ENCODE results near the gene OR2AG2.
"Not testable (repeated sequence)": the region's sequence is repeated elsewhere in the genome, so short reads cannot be mapped to it uniquely, and the experiment has no call there.

OR2AG2 gene, protein sequence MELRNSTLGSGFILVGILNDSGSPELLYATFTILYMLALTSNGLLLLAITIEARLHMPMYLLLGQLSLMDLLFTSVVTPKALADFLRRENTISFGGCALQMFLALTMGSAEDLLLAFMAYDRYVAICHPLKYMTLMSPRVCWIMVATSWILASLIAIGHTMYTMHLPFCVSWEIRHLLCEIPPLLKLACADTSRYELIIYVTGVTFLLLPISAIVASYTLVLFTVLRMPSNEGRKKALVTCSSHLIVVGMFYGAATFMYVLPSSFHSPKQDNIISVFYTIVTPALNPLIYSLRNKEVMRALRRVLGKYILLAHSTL

DNA sequence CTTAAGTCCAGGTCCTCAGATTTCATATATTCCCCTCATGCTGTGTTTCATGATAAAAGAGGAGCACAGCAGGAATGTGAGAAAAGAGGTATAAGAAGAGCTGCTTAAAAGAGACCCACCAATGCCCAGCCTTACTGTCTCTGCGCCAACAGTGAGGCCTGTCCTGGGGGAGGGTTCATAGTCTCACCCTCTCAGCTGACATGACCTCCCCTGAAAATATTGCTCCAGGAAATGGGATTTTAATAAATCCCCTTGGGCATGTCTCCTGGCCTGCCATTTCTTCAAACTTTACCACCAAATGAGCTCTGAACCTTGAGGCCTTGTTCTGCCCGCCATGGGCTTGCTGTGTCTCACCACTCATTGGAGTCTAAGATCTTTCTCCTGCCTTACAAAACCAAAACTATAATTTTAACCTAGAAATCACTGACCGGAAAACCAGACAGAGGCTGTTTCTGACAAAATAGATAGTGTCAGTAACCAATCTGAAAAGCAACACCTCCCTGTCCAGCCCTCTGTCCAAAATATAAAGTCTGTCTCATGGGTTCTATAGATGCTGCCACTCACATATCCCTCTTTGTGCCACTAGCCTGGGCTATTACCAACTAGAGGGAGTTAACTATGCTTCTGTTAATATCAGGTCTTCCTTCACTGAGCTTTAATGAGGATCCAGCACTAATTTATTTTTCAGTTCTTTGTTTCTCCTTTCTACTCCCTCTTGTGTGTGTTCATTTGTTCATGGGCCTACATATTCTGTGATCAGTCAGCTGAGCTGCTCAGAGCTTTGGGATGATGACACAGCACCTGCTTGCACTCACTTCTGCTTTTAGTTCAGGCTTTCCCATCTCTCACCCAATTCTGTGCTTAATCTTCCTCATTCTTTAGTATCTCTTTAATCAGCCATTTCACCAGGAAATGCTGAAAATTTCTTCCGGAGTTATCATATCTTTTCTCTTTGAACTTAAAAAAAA lies at the start of gene OR2AG2:
OR2AG2 (minus strand) TSS at position 51 of the 968 bp plus-strand sequence. CDS start 3,019 bp downstream, outside the sequence.
- TF ChIP-seq, protein P1, sequence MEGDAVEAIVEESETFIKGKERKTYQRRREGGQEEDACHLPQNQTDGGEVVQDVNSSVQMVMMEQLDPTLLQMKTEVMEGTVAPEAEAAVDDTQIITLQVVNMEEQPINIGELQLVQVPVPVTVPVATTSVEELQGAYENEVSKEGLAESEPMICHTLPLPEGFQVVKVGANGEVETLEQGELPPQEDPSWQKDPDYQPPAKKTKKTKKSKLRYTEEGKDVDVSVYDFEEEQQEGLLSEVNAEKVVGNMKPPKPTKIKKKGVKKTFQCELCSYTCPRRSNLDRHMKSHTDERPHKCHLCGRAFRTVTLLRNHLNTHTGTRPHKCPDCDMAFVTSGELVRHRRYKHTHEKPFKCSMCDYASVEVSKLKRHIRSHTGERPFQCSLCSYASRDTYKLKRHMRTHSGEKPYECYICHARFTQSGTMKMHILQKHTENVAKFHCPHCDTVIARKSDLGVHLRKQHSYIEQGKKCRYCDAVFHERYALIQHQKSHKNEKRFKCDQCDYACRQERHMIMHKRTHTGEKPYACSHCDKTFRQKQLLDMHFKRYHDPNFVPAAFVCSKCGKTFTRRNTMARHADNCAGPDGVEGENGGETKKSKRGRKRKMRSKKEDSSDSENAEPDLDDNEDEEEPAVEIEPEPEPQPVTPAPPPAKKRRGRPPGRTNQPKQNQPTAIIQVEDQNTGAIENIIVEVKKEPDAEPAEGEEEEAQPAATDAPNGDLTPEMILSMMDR (conservative IDR thresholded peaks at IDR 0.05; ENCODE audit: low read depth) = no peak
- POLR2A ChIA-PET (ENCODE audit: low non-redundant PET) = no interaction called here
- CTCF ChIA-PET = interaction anchor here (0.7 kb wide), 1 partner anchor 35 kb away, joined by 3 read pairs; no protein-coding TSS in a partner anchor
- no peak for DNase-seq (ENCODE audit: low spot score)
- no peak within 1 kb of the TSS for H3K27ac ChIP-seq

DNA sequence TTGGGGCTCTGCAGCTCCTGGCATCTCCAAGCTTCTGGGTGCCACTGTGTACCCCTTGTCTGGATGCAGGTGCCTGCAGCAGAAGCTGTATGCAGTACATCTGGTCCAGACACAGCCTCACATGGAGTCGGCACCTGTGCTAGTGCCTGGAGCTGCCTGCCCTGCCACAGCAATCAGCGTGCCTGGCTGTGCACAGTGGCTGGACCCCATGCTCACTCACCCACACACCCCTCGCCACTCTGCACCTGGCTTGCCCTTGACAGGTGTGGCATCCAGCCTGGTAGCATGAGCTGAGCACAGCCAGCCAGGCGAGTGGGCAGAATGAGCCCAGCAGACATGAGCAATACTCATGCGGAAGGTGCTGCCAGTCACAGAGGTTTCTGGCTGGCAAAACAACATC lies 47.2 kb upstream of the OR2AG2 start:
- POLR2A ChIA-PET (ENCODE audit: low non-redundant PET) = no interaction called here

DNA sequence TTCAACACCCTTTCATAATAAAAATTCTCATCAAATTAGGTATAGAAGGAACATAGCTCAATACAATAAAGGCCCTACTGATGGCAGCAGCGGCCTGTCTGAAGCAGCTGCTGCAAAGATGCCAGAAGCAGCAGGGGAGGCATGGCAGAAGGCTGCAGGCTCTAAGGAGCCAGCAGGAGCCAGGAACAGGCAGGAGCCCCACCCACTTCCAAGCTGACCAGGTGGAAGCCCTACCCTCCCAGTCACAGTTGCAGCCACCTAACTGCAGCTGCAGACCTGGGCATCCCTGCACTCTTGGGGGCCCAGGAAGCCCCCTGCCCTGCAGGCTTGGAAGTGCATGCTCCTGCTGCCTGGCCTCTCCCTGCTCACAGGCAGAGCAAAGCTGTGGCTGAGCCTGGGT lies 45.9 kb upstream of the OR2AG2 start:
- TF ChIP-seq, protein P1 (conservative IDR thresholded peaks at IDR 0.05; ENCODE audit: low read depth) = no peak
- H3K27ac ChIP-seq = no peak overlapping the region
- POLR2A ChIA-PET (ENCODE audit: low non-redundant PET) = no interaction called here
- CTCF ChIA-PET = no interaction called here
- DNase-seq (ENCODE audit: low spot score) = no peak

More for the DNA sequence above, 47.2 kb upstream of the OR2AG2 start:
- CTCF ChIA-PET = interaction anchor here (0.6 kb wide), 1 partner anchor 160 kb away, joined by 4 read pairs; no protein-coding TSS in a partner anchor
- no peak overlapping the region for H3K27ac ChIP-seq
- TF ChIP-seq, protein P1 (conservative IDR thresholded peaks at IDR 0.05; ENCODE audit: low read depth) = no peak
- DNase-seq (ENCODE audit: low spot score) = no peak

DNA sequence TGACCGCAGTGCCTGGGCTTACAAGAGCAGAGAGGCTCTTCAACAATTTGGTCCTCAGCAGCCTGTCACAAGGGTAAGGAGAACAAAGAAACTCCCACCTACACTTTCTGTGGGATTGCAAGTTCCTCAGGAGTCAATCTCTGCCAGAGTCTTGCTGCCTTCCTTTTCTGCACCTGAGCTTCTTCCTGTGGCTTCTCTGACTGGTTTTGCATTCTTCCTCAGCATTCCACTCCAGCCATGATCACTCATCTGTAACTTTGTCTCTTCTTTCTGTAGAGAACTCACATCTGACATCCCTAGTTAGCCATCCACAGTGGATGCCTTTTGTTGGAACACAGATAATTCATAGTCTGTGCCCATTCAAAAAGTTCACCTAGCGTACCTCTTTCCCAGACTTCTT lies 41.9 kb upstream of the OR2AG2 start:
- ChIA-PET CTCF (interaction anchor here (2.8 kb wide), 1 partner anchor 11 kb away, joined by 13 read pairs; no protein-coding TSS in a partner anchor), POLR2A (ENCODE audit: low non-redundant PET) (no interaction called here)
- TF ChIP-seq, protein P1 (conservative IDR thresholded peaks at IDR 0.05; ENCODE audit: low read depth) = no peak
- no peak for DNase-seq (ENCODE audit: low spot score)
- H3K27ac ChIP-seq = no peak overlapping the region

DNA sequence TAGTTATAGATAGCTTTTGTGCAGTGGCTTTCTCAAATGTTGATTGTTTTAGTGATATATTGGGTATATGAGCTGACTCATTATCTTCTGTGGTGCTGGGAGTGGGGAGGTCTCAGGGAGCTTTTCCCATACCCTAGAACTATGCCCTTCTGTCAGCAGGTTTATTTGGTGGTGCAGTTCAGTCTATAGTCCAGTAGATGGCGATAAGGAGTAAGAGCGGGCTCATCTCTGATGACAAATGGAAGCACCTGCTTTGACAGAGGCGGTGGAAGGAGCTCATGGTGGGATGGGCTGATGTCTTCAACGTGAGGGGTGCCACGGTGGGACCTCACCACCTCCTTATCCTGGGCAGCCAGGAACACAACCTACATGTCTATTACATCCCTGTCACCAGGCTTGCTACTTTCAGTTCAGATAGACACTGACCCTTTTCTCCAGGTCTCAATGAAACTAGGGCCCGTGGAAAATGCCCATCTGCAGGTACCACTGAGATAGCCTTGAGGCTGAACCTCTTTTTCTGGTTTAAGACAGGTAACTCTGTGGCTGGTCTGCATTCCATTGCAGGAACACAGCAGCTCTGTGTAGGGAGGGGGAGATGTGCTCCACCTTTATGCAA lies 40.7 kb upstream of the OR2AG2 start:
- H3K27ac ChIP-seq = no peak overlapping the region
- POLR2A ChIA-PET (ENCODE audit: low non-redundant PET) = no interaction called here
- CTCF ChIA-PET = interaction anchor here (0.5 to 2.8 kb wide), 12 partner anchors 12 to 1728 kb away, joined by 3 to 13 read pairs (median 3); no protein-coding TSS in a partner anchor
- DNase-seq (ENCODE audit: low spot score) = peak; percentile 32
- TF ChIP-seq, protein P1 (conservative IDR thresholded peaks at IDR 0.05; ENCODE audit: low read depth) = peak; percentile 90

DNA sequence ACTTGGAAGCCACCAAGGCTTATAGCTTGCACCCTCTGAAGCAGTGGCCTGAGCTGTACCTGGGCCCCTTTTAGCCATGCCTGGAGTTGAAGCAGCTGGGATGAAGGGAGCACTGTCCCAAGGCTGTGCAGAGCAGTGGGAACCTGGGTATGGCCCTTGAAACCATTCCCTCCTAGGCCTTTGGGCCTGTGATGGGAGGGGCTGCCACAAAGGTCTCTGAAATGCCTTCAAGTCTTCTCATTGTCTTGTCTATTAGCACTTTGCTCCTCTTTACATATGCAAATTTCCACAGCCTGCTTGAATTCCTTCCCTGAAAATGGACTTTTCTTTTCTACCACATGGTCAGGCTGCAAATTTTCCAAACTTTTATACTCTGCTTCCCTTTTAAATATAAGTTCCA lies 29.3 kb upstream of the OR2AG2 start:
- CTCF ChIA-PET = interaction anchor here (0.6 kb wide), 1 partner anchor 49 kb away, joined by 4 read pairs; no protein-coding TSS in a partner anchor
- POLR2A ChIA-PET (ENCODE audit: low non-redundant PET); H3K27ac ChIP-seq; DNase-seq (ENCODE audit: low spot score): not testable (repeated sequence)

Measured in RWPE1 (cell line).